HG02571 (cell line): ENCODE results near the gene LRRC4B.

Experiments
- ATAC-seq: cut with Tn5 transposase; IDR thresholded peaks from one replicate; pipeline ENCODE4 v1.9.1; 2021; ENCODE audit warnings: mild to moderate bottlenecking, moderate library complexity; ENCODE audit not compliant: unreplicated experiment

The LRRC4B gene

GRCh38 chr19:50467566-50467965, 100.7 kb downstream of the LRRC4B start:
- no peak for ATAC-seq
